Stimulated activated CD4-positive, alpha-beta T cell treated with anti-CD3 and anti-CD28 coated beads, Interleukin-4, amount 100 ng/mL, for 4 hours (primary cell): Measurements from ENCODE around the gene SLC24A1.
"Not testable (repeated sequence)": the region's sequence is repeated elsewhere in the genome, so short reads cannot be mapped to it uniquely, and the experiment has no call there.

Experiments used
- DNase-seq, 2 experiments: peaks; one replicate each; pipeline ENCODE4 v3.0.0-alpha.2; 2020

The SLC24A1 gene

DNA sequence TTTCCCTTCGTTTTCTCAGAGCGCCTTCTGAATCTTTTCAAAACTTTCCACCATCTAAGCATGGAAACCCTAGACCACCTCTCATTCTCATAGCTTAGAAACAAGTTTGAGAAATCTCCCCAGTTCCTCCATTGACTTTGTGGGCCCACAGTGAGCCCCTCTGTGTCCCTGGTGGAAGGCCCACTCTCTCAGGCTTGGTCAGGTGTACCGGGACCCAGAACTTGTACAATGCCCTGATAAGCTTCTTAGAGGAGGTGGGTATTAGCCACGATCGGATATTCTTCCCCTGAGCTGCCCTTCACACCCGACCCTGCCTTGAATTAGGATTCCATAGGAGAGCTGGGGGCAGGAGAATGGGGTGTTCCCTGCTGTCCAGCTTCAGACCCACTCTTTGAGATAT lies at the start of gene SLC24A1:
SLC24A1 (plus strand) TSS at position 301 of the 400 bp plus-strand sequence. CDS start 2,143 bp downstream, outside the sequence.
- DNase-seq, result no peak

DNA sequence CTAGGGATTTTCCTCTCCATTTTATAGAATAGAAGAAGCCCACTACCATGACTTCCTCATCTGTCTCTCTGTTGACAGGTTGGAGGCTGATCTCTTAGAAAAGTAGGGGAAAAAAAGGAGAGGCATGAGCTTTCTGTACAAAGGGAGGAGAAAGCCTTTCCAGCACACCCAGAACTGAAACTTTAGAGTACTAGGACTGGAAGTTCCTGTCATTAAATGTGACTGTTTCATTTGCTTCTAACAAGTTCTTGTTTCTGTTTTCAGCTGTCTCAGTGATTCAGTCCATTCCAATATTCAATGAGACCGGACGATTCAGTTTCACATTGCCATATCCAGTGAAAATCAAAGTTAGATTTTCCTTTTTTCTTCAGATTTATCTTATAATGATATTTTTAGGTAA lies 49.8 kb upstream of the SLC24A1 start:
- no peak for DNase-seq

DNA sequence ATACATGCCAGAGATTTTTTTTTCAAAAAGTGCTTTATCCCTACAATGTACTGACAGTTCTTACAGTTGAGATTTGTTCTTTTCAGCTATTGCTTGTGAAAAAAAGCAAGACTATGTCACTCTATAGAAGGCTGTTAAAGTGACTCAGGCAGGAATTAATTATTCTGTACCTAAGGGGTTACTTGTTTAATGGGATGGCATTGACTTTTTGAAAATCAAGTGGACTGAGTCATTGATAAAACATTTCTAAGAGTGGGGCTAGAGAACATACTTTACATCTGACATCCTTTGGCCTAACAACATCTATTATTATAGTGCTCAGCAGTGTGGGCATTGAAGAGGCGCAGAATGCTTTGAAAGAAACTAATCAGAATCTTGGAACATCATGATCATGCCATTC lies 45.1 kb upstream of the SLC24A1 start:
- DNase-seq, result no peak

DNA sequence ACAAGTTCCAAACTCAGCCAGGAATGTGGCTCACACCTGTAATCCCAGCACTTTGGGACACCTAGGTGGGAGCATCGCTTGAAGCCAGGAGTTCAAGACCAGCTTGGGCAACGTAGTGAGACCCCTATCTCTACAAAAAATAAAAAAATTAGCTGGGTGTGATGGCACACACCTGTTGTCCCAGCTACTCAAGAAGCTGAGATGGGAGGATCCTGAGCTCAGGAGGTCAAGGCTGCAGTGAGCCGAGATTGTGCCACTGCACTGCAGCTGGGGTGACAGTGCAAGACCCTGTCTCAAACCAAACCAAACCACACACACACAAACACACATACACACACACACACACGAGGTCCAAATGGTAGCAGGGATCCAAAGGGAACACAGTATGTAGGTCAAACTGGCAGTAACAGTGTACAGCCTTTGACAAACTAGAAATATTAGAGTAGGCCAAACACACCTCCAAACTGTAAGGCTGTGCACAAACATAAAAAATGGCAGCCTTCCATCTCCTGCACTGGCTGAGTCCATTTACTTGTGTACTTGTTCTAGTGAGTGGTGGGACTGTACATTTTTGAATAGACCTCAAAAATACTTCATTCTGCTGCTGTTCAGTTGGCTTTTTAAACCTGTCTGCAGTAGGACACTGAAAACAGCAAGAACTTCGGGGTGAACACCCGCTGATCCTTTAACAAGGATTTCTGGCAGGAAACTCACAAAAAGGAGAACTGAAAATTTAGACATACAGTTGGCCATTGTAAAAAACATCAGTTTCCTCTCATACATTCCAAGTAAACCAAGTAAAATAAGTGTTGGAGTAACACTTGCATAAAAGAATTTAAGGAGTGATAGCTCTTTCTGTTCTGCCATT lies 44.4 kb upstream of the SLC24A1 start:
- no peak for DNase-seq

DNA sequence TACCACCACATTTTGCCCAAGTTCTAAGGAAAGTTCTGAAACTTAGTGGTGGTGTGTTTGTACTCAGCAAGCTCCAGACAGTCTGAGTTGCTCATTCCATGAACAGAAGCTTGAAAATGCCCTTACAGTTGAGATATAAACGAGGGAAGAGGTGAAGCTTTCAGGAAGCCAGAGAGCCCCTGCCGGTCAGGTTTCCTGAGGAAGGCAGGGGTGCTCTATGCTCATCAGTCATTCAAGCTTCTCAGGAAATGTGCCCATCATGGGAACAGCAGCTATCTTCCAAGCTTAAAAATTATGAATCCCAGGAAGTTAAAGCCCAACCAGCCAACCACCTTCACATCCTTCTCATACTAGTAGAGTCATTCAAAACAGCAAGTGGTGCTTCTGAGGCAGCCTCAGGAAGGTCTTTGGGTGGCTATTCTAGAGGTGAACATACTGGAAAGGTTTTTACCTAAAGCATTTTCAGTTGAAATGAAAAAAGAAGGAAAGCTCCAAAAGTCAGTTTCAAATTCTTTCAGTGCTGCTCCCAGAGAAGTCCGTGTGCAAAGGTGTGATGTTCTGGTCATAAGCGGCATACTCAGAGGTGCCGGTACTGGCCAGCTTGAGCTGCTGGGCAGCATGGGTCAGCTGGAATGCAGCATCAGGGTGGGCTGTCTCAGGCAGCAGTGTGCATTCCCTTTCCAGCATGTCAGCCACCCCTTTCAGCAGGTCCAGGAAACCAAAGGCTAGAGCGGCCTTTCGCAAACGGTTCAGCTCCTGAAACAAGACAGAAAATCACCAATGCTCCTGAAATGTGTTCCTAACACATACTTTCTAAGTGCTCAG lies 42.6 kb upstream of the SLC24A1 start:
- no peak for DNase-seq

DNA sequence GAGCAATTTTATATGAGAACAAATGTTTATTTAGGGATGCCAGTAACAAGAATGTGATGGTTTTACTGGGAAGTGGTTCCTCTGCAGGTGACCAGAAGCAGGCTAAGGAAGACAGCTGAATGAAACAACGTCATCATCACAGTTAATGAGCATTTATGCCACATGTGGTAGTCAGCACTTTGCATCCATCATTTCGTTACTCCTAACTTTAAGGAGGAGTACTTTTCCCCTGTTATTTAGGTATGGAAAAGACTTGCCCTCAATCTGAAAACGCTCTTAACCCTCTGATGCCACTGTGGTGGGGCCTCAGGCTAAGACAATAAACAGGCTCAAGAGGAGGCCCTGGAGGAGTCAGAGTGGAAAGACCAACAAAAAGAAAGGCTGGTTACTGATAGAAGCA lies 42.0 kb upstream of the SLC24A1 start:
- DNase-seq, result no peak

DNA sequence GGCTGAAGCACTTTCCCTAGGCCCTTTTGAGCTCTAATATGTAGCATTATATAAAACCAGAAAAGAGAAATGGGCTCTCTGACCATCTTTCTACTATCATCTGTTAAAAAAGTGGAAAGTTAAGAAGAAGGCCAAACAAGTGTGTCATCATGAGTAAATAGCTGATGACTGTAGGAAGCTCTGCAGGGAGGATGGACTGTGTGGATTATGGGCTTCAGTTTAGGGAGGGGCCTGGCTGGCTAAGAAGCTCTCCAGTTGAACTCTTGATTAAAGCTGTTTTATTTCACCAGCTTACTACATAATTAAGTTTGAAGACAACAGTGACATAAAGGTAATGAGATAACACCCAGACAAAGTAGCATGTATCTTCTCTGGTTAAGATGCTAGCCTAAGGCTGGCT lies 41.5 kb upstream of the SLC24A1 start:
- no peak for DNase-seq

DNA sequence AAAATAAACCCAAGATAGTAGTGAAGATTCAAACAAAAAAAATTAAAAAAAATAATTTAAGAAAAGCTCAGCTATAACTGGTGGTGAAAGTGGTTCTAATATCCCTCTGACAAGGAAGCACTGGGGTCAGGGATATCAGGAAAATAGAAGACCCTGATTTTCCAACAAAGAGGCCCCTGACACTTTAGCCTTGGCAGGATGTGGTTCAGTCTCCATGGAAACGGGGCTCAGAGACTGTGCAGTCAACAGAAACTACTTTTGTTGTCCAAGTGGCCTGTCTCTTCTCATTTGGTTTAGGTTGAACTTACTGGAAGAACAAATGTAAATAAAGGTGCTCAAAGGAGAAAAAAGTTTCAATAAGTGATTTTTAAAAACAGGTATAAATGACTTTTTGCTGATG lies 38.0 kb upstream of the SLC24A1 start:
- peak in 1 of 2 experiments; percentile 19 for DNase-seq

DNA sequence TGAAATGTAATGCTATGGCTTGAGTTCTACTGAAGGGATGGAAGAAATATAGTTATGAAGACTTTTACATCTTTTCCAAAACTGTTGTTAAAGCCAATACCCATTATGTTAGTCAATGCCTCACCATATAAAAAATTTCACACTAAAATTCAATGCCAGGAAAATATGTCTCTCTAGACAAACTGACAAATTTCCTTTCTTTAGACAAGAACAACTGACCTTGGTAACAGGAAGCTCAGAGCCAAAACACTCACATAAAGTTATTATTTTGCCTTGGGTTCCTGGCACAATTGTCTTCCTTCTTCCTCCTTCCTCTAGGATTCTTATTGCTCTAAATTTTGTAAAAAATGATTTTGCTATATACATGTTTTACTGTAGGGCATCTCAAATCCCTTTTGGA lies 37.5 kb upstream of the SLC24A1 start:
- DNase-seq, result no peak

DNA sequence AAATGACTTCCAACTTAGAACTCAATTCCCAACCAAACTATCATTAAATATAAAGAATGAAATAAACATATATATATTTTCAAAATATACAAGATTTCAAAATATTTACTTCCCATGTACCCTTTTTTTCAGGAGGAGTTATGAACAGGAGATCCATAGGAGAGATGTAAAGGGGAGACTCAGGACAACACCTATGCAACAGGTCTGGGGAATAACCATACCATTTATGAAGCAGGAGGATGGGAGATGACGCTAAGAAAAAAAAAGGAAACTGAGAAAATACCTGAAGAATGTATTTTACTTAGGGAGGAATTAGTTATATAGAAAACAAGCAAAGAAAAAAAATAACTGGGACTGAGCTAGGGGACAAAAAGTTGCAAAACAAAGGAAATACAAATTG lies 34.6 kb upstream of the SLC24A1 start:
- DNase-seq, result no peak

DNA sequence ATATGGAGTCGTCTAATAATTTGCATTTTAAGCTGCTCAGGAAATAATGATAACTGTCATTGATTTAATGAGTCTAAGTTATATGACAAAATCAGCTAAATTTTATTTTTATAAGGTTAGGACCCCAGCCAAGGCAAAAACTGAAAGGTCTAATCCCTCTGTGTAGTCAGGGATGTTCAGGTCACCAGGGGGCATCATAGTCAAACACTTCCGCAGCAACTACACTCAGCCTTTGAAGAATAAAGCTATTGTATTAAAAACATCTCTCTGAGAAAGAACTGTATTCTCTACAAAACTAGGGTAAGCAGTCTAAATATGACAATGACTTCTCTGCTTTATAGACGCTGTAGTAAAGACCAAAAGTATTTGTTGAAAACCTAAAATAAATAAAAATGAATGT lies 25.8 kb upstream of the SLC24A1 start:
- no peak for DNase-seq

DNA sequence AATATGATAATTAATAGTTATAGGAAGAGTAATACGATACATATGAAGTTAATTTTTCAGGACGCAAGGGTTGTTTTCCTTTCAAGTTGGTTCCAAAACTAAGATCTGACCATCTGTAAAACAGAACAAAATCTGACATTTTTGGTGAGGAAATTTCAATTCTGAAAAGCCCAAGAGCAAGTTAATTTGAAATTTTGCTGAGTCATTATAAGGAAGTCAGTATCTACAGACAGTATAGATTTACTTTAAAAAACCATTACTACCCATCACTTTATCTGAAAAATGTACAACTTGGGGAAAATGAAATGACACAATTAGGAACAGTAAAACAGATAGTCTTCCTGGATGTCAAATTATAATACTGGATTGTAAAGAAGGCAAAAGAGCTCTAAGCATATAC lies 23.3 kb upstream of the SLC24A1 start:
- no peak for DNase-seq

DNA sequence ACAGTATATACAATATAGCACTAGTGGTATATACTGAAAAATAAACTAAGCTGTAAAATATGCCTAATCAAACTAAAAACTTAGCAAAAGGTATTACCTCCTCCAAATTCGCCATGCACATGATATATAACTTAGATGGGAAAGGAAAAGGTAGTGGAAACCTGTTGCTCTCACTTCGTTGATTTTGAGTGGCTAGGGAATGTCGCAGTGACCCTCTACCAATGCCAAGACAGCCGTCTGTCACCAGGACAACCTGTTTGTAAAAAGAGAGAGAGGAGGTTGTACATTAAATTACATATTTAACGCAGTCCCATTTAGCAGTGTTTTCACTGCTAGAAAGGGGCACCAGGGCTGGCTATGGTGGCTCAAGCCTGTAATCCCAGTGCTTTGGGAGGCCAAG lies 22.1 kb upstream of the SLC24A1 start:
- DNase-seq, result no peak

DNA sequence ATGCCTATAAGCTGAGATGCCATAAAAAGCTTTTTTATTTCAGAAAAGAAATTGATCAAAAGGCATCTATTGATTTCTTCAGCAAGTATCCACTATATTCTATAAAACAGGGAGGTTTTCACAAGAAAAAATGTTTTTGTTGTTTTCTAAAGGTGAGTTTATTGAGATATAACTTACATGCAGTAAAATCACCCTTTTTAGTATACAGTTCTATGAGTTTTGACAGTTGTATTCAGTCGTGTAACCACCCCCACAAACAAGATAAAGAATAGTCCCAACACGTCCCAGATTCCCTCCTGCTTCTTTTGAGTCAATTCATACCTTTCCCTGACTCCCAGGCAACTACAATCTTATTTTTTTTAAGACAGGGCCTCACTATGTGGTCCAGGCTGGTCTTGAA lies 18.6 kb upstream of the SLC24A1 start:
- DNase-seq, result no peak

DNA sequence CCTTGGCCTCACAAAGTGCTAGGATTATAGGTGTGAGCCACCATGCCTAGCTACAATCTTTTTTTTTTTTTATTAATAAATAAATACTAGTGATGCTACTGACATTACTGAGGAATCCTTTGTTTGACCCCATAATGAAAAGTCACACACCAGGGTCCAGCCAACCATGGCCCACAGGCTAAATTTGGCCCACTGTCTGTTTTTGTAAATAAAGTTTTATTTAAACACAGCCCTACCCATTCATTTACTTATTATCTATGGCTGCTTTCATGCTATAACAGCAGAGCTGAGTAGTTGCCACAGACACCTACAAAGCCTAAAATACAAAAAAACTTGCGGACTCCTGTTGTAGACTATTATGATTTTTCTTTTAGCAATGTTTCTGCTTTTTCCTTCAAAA lies 18.2 kb upstream of the SLC24A1 start:
- no peak for DNase-seq

DNA sequence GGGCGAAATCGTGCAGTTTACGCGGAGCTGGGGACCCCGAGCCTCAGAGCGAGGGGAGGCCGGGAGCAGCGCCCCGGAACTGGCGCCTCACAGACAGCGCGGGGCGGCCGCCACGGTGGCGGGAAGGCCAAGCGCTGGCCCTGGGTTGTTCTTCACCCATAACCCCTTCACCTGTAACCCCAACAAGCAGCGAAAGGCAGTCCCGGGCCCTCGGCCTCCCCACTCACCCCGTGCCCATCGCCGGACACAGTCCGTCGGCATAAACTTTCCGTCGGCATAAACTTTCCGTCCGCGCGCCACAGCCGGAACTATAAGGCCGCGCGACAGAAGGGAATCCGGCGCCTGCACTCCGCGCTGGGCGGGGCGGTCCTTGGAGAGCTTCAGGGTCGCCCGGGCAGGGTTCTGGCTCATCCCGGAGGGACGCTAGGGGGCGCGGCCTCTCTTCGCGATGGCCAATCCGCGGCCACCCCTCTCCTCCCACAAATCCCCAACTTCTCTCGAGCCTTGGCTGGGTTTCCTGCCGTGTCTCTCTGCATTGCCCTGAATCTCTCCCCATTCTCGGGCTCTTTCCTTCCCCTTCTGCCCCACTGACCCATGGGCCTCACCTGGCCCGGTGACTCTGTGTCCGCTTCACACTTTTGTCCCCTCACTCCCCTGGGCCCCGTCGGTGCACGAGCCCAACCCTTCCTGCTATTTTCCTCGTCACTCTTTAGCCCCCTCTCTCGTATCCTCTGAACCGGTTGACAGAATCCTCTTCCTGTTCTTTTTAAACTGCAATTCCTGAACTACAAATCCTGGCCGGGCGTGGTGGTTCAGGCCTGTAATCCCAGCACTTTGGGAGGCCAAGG lies 10.6 kb upstream of the SLC24A1 start, which contains the start of gene INTS14:
INTS14 (minus strand) TSS at position 261 of the 848 bp plus-strand sequence. CDS start 3,751 bp downstream, outside the sequence.
- peak; percentile 92 to 97 for DNase-seq

DNA sequence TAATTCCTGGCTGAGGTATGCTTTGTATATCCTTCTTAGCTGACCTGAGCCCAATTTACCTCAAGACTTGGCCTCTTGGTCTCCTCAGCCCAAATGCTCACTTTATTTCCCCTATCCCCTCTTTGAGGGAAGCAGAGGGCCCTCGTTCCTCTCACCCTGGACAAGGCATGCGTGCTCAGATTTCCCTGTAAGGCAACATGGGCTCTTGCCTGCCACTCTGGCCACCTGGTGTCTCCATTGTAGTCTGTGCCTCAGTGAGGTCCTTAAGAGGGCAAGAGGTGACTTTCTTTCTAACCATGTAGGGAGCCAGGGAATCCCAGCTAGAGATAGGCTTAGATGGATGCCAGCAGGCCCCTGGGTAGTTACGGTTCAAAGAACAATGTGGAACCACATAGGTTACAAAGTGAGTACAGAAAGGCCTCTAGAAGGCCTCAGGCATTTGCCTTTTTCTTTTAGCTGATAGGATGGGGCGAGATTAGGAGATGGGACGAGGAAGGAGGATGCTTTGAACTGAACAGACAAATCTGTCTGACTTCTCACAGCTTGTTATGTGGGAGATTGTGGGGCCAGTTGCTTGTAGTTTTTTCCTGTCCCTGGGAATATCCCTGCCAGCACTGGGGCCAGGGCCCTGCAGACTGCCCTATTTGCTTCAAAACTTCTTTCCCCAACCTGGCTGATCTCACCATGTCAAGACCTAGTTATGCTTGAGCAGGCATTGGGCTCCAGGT lies 9.7 kb upstream of the SLC24A1 start:
- no peak for DNase-seq

DNA sequence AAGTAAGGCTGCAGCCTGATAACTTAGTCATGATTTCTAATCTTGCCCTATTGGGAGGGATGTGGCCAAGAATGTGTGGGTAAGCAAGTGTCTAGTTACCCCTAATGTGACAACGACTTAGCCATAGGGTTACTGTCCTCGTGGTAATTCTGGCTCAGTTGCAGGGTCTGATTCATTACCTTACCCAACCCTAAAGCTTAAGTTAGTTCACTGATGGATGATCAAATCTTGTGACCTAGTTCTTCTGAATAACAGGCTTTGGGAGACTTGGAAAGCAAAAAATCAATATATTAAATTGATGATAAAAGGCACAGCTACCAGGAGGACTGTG lies 9.2 kb upstream of the SLC24A1 start:
- no peak for DNase-seq

DNA sequence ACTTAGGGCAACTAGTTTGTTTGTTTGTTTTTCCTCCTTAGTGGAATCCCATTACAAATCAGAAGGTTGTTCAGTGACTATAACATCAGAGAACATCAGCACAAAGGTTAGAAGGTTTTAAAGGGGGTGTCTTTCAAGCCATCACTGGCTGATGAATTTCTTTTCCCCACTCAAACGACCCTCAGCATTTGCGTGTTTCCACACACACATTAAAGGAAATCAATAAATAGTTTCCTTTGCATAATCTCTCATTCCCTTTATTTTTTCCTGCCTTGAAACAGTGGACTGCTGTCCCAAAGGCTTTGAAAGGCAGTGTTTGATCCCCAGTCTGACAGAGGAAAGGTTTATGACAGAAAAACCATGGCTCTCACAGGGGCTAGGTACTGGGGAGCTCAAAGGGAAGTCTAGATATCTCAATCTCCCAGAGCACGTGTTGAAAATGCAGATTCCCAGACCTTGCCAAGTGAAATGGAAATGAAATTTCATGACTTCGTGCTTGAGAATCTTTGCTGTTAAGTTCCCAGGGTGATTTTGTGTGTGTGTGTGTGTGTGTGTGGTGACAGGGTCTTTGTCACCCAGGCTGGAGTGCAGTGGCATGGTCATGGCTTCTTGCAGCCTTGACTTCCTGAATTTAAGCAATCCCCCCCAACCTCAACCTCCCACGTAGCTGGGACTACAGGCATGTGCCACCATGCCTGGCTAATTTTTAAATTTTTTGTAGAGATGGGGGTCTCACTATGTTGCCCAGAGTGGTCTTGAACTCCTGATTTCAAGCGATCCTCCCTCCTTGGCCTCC lies 8.6 kb upstream of the SLC24A1 start:
- no peak for DNase-seq

DNA sequence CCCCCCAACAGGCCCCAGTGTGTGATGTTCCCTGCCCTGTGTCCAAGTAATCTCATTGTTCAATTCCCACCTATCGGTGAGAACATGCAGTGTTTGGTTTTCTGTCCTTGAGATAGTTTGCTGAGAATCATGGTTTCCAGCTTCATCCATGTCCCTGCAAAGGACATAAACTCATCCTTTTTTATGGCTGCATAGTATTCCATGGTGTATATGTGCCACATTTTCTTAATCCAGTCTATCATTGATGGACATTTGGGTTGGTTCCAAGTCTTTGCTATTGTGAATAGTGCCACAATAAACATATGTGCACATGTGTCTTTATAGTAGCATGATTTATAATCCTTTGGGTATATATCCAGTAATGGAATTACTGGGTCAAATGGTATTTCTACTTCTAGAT lies 5.9 kb upstream of the SLC24A1 start:
- DNase-seq, result not testable (repeated sequence)

DNA sequence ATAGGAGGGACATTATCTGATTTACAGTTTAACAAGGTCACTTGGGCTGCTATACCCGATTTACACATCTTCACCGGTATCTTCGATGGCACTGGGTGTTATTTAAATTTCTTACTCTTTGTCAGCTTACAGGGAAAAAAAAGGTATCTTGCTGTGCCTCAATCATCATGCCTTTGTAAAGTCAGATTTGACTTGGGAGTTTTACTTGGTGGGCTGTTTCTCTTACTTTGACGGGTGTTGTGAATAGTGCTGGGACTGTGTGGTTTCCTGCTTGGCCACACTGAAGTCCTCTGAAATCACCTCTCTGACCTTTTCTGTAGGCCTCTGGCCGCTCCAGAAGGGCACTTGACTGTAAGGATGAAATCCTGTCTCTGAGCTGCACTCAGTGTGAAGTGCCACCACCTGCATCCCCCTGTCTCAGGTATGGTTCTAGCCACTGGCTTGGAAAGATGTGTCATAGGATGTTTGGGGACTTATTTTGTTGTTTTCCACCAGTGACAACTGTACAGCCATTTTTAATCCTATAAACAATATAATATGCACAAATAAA lies 3.1 kb upstream of the SLC24A1 start:
- no peak for DNase-seq
